SK-N-SH (cell line): ENCODE results near the gene RER1. TPM values are rescaled to one million over a fixed set of nuclear protein-coding genes. Genes with fewer than 3 reads are reported as not detected.

Experiments used
- CTCF ChIA-PET: fragments of 300-600, 350-600 bp; formaldehyde crosslinking; extraction: SDS; loops from one replicate; lab custom pipeline; 2021; lab: Yijun Ruan, JAX
- POLR2A ChIA-PET: fragments of 350-600 bp; sonication (Branson Sonifier 250); formaldehyde crosslinking; extraction: SDS; loops from one replicate; lab custom pipeline; 2020; ENCODE audit warnings: antibody characterized with exemption, inconsistent platforms; lab: Yijun Ruan, JAX
- DNase-seq: peaks from one replicate; pipeline ENCODE4 v3.0.0; 2012
- H2AFZ ChIP-seq: fragments of 200-600 bp; sonication (generic); 2 replicates; pipeline ENCODE4 v1.8.1; 2016; ENCODE audit warnings: antibody characterized with exemption, mild to moderate bottlenecking, low read depth
- H3F3A ChIP-seq: fragments of 200-600 bp; sonication (generic); replicated peaks from 2 replicates; pipeline ENCODE3; 2016; ENCODE audit warnings: antibody characterized with exemption, mild to moderate bottlenecking; ENCODE audit not compliant: insufficient read depth
- H3K27ac ChIP-seq, 2 experiments: fragments of 200-500 bp in 1 of 2; fragments of 200-600 bp in 1 of 2; sonication (Bioruptor generic) in 1 of 2; sonication (generic), shearing (Covaris generic) in 1 of 2; 2 replicates each; pipeline versions ENCODE4 v1.5.1 to v1.6.1; 2014 to 2016; ENCODE audit warnings: low read depth in 2 of 2, inconsistent platforms in 1 of 2, low read length in 1 of 2, mild to moderate bottlenecking in 1 of 2, mixed read lengths in 1 of 2
- H3K27me3 ChIP-seq: fragments of 200-600 bp; sonication (generic), shearing (Covaris generic); 2 replicates; pipeline ENCODE4 v1.6.1; 2016; ENCODE audit warnings: mixed run types; ENCODE audit not compliant: insufficient read depth
- H3K36me3 ChIP-seq, 2 experiments: fragments of 200-500 bp in 1 of 2; fragments of 200-600 bp in 1 of 2; sonication (Bioruptor generic) in 1 of 2; sonication (generic) in 1 of 2; replicated peaks in 1 of 2; 2 replicates each; pipeline versions ENCODE3 to v1.5.1; 2014 to 2016; ENCODE audit warnings: low read length in 1 of 2, mild to moderate bottlenecking in 1 of 2; ENCODE audit not compliant: insufficient read depth in 2 of 2, control insufficient read depth in 1 of 2
- H3K4me1 ChIP-seq, 2 experiments: fragments of 200-500 bp in 1 of 2; fragments of 200-600 bp in 1 of 2; sonication (Bioruptor generic) in 1 of 2; sonication (generic), shearing (Covaris generic) in 1 of 2; 2 replicates each; pipeline versions ENCODE4 v1.5.1 to v1.6.1; 2014 to 2016; ENCODE audit warnings: low read depth in 1 of 2, low read length in 1 of 2, mixed run types in 1 of 2; ENCODE audit not compliant: insufficient read depth in 2 of 2, control insufficient read depth in 1 of 2
- H3K4me2 ChIP-seq: fragments of 200-600 bp; sonication (generic), shearing (Covaris generic); 2 replicates; pipeline ENCODE4 v1.6.1; 2017; ENCODE audit warnings: mixed run types
- H3K4me3 ChIP-seq, 2 experiments: fragments of 200-500 bp in 1 of 2; fragments of 200-600 bp in 1 of 2; sonication (Bioruptor generic) in 1 of 2; sonication (generic), shearing (Covaris generic) in 1 of 2; 2 replicates each; pipeline versions ENCODE4 v1.5.1 to v1.8.1; 2014 to 2016; ENCODE audit warnings: low read depth in 2 of 2, inconsistent platforms in 1 of 2, low read length in 1 of 2, mild to moderate bottlenecking in 1 of 2, mixed read lengths in 1 of 2, moderate library complexity in 1 of 2
- H3K79me2 ChIP-seq: fragments of 200-600 bp; sonication (generic); 2 replicates; pipeline ENCODE4 v1.8.1; 2017; ENCODE audit warnings: mild to moderate bottlenecking; ENCODE audit not compliant: insufficient read depth
- H3K9ac ChIP-seq: fragments of 200-600 bp; sonication (generic); 2 replicates; pipeline ENCODE4 v1.6.1; 2017; ENCODE audit warnings: mixed run types
- H3K9me2 ChIP-seq: fragments of 200-600 bp; sonication (generic); 2 replicates; pipeline ENCODE4 v1.6.1; 2017; ENCODE audit warnings: mixed run types
- H3K9me3 ChIP-seq: fragments of 200-600 bp; sonication (generic); 2 replicates; pipeline ENCODE4 v1.6.1; 2017; ENCODE audit warnings: mixed run types, mild to moderate bottlenecking, moderate library complexity
- H4K20me1 ChIP-seq: fragments of 200-600 bp; sonication (generic); 2 replicates; pipeline ENCODE4 v1.6.1; 2017; ENCODE audit warnings: mild to moderate bottlenecking, mixed run types; ENCODE audit not compliant: insufficient read depth
- CHD2 ChIP-seq: fragments of 150-350 bp; IDR thresholded peaks from 2 replicates; pipeline ENCODE4 v1.6.1; 2018; ENCODE audit warnings: low read length; ENCODE audit not compliant: partially characterized antibody
- CTCF ChIP-seq: fragments of 200-600 bp; sonication (generic); IDR thresholded peaks from 2 replicates; pipeline ENCODE4 v1.6.1; 2017; ENCODE audit warnings: antibody characterized with exemption, mild to moderate bottlenecking, moderate library complexity
- ELF1 ChIP-seq: IDR thresholded peaks from 2 replicates; pipeline ENCODE4 v1.4.0; 2012
- EZH2phosphoT487 ChIP-seq: fragments of 200-600 bp; sonication (generic); IDR thresholded peaks from 2 replicates; pipeline ENCODE4 v1.6.1; 2017; ENCODE audit warnings: low read depth, mixed run types, mild to moderate bottlenecking, antibody characterized with exemption, moderate library complexity, borderline replicate concordance
- FOXJ3 ChIP-seq: sonication (generic); formaldehyde crosslinking; IDR thresholded peaks from 2 replicates; pipeline ENCODE4 v1.5.1; 2020; ENCODE audit warnings: mild to moderate bottlenecking, missing genetic modification reagents
- FOXM1 ChIP-seq: IDR thresholded peaks from 2 replicates; pipeline ENCODE4 v1.4.0; 2012; ENCODE audit warnings: low read depth, mild to moderate bottlenecking
- MAX ChIP-seq: IDR thresholded peaks from 2 replicates; pipeline ENCODE4 v1.4.0; 2012; ENCODE audit warnings: low read depth
- POLR2AphosphoS5 ChIP-seq: IDR thresholded peaks from 2 replicates; pipeline ENCODE4 v1.6.1; 2012; ENCODE audit warnings: low read depth, low read length
- RFX5 ChIP-seq: IDR thresholded peaks from 2 replicates; pipeline ENCODE4 v1.6.1; 2012; ENCODE audit warnings: mild to moderate bottlenecking, improper control_type of control experiment, low read length
- RXRA ChIP-seq: IDR thresholded peaks from 2 replicates; pipeline ENCODE4 v1.4.0; 2012; ENCODE audit warnings: low read depth, mild to moderate bottlenecking, borderline replicate concordance
- SMC3 ChIP-seq: IDR thresholded peaks from 2 replicates; pipeline ENCODE4 v1.6.1; 2012; ENCODE audit warnings: low read depth, low read length, improper control_type of control experiment
- TEAD4 ChIP-seq: IDR thresholded peaks from 2 replicates; pipeline ENCODE4 v1.4.0; 2012; ENCODE audit warnings: mild to moderate bottlenecking, borderline replicate concordance; ENCODE audit not compliant: insufficient read depth
- YY1 ChIP-seq: IDR thresholded peaks from 2 replicates; pipeline ENCODE4 v1.4.0; 2012; ENCODE audit warnings: low read depth, mild to moderate bottlenecking
- WGBS: methylation state at CpG from one replicate; pipeline ENCODE4 v1.1.6; 2017; ENCODE audit warnings: low lambda C conversion rate; 5-methylcytosine and 5-hydroxymethylcytosine counted together
- polyA plus RNA-seq, 3 experiments: library from polyadenylated mRNA; depleted of rRNA; stranded (reverse); fragments of >200 nt; gene quantifications; 2 replicates each; pipeline ENCODE4 v1.2.3, GENCODE V29; 2012
- TF ChIP-seq, protein P1 (sequence below): fragments of 150-350 bp; IDR thresholded peaks from 2 replicates; pipeline ENCODE4 v1.6.1; 2016; ENCODE audit warnings: mild to moderate bottlenecking, low read depth, low read length
- TF ChIP-seq, protein P2 (sequence below): IDR thresholded peaks from 2 replicates; pipeline ENCODE4 v1.4.0; 2012; ENCODE audit warnings: low read depth, borderline replicate concordance

The RER1 gene
- polyA plus RNA-seq, 1 of the 3 experiments (the other 2 are of a cell fraction) = 181 TPM

GRCh38 chr1:2452201-2452931 lies 60.7 kb downstream of the RER1 start:
- Histone ChIP-seq H4K20me1 (no peaks in the 10 kb centered on the region), H3K36me3 (no peaks in the 10 kb centered on the region), H3K79me2 (no peaks in the 10 kb centered on the region), H3K27ac (peak overlapping the region in 1 of 2 experiments; percentile 64; a peak in 2 of 4 replicates), H3K27me3 (no peaks in the 10 kb centered on the region), H3K9ac (peak overlapping the region; percentile 44; the same call in 1 of the 2 replicates), H3K9me2 (no peaks in the 10 kb centered on the region), H3K4me2 (peak overlapping the region; percentile 55; the same call in 1 of the 2 replicates), H3K9me3 (no peaks in the 10 kb centered on the region), H2AFZ (peak overlapping the region; percentile 41; the same call in 1 of the 2 replicates), H3F3A (no peaks in the 10 kb centered on the region), H3K4me3 (no peak overlapping the region), H3K4me1 (peaks cover 0 to 14% of the 10 kb centered on the region in 2 experiments; a peak in 1 of 4 replicates)
- POLR2A ChIA-PET = interaction anchor here (0.7 to 0.8 kb wide), 2 partner anchors 10 to 74 kb away, joined by 3 read pairs; partner anchors contain the start of gene PANK4
- CTCF ChIA-PET = interaction anchor here (1.4 kb wide), 1 partner anchor 95 kb away, joined by 6 read pairs; no protein-coding TSS in a partner anchor
- WGBS = no CpG with 5 or more reads among the region's 21 CpGs
- no peak for DNase-seq
- TF ChIP-seq YY1 = no peak
- TF ChIP-seq CTCF = no peak
- TF ChIP-seq FOXM1 = no peak
- TF ChIP-seq MAX = no peak
- TF ChIP-seq, protein P1, sequence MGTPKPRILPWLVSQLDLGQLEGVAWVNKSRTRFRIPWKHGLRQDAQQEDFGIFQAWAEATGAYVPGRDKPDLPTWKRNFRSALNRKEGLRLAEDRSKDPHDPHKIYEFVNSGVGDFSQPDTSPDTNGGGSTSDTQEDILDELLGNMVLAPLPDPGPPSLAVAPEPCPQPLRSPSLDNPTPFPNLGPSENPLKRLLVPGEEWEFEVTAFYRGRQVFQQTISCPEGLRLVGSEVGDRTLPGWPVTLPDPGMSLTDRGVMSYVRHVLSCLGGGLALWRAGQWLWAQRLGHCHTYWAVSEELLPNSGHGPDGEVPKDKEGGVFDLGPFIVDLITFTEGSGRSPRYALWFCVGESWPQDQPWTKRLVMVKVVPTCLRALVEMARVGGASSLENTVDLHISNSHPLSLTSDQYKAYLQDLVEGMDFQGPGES = no peak
- no peak for TF ChIP-seq POLR2AphosphoS5
- TF ChIP-seq RXRA = no peak
- TF ChIP-seq RFX5 = no peak
- no peak for TF ChIP-seq TEAD4
- no peak for TF ChIP-seq CHD2
- TF ChIP-seq SMC3 = no peak
- no peak for TF ChIP-seq ELF1
- TF ChIP-seq, protein P2, sequence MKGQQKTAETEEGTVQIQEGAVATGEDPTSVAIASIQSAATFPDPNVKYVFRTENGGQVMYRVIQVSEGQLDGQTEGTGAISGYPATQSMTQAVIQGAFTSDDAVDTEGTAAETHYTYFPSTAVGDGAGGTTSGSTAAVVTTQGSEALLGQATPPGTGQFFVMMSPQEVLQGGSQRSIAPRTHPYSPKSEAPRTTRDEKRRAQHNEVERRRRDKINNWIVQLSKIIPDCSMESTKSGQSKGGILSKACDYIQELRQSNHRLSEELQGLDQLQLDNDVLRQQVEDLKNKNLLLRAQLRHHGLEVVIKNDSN = no peak
- no peak for TF ChIP-seq FOXJ3 (CRISPR knock-in tag)
- no peak for TF ChIP-seq EZH2phosphoT487
